Prostate gland (tissue), 2 donors: ENCODE results near the gene RIMS1. TPM values are rescaled to one million over a fixed set of nuclear protein-coding genes. Genes with fewer than 3 reads are reported as not detected.

Source experiments
- DNase-seq: peaks from one replicate; pipeline ENCODE4 v3.0.0-alpha.2; 2019; ENCODE audit warnings: low spot score
- H3K27ac ChIP-seq, 2 donors: fragments of 200-600 bp; sonication (generic); 2 replicates each; pipeline ENCODE4 v1.5.1; 2017 to 2019
- H3K27me3 ChIP-seq: fragments of 200-600 bp; sonication (generic); replicated peaks from 2 replicates; pipeline ENCODE4 v1.5.1; 2019; ENCODE audit not compliant: insufficient read depth
- H3K36me3 ChIP-seq, 2 donors: fragments of 200-600 bp; sonication (generic); 1 replicate in 1 of 2; 2 replicates in 1 of 2; pipeline versions ENCODE4 v1.5.1 to v1.8.1; 2017 to 2019
- H3K4me1 ChIP-seq: fragments of 200-600 bp; sonication (generic); replicated peaks from 2 replicates; pipeline ENCODE4 v1.5.1; 2019
- H3K4me3 ChIP-seq, 2 donors: fragments of 200-600 bp; sonication (generic); 2 replicates each; pipeline ENCODE4 v1.5.1; 2017 to 2019
- H3K9me3 ChIP-seq: fragments of 200-600 bp; sonication (generic); 2 replicates; pipeline ENCODE4 v1.5.1; 2017
- POLR2A ChIP-seq: fragments of 450-650 bp; IDR thresholded peaks from one replicate; pipeline ENCODE4 v1.6.1; 2016; ENCODE audit warnings: antibody characterized with exemption, mild to moderate bottlenecking
- POLR2AphosphoS5 ChIP-seq: sonication (generic); formaldehyde crosslinking; IDR thresholded peaks from one replicate; pipeline ENCODE4 v1.6.1; 2017; ENCODE audit warnings: antibody characterized with exemption
- WGBS: methylation state at CpG from one replicate; pipeline ENCODE4 v1.1.5; 2018; 5-methylcytosine and 5-hydroxymethylcytosine counted together
- intact Hi-C: fragments of 100-400 bp; cut with DNase I; formaldehyde crosslinking; loops from one replicate; pipeline ENCODE4 v1.14.2; 2022
- total RNA-seq, 2 donors: library from RNA; depleted of rRNA; stranded (reverse); fragments of >200 nt; gene quantifications; one replicate each; pipeline ENCODE4 v1.1.0, GENCODE V29; 2016
- TF ChIP-seq, protein P1 (sequence below), 4 experiments: fragments of 200-600 bp in 2 of 4; fragments of 450-650 bp in 2 of 4; sonication (generic) in 2 of 4; IDR thresholded peaks; 1 replicate in 3 of 4; 2 replicates in 1 of 4; pipeline ENCODE4 v1.5.1; 2016 to 2019; ENCODE audit warnings: antibody characterized with exemption in 4 of 4, mild to moderate bottlenecking in 2 of 4, moderate library complexity in 2 of 4

Gene RIMS1
- total RNA-seq, 2 donors from 2014 or later = 9.7 to 17.6 TPM

DNA sequence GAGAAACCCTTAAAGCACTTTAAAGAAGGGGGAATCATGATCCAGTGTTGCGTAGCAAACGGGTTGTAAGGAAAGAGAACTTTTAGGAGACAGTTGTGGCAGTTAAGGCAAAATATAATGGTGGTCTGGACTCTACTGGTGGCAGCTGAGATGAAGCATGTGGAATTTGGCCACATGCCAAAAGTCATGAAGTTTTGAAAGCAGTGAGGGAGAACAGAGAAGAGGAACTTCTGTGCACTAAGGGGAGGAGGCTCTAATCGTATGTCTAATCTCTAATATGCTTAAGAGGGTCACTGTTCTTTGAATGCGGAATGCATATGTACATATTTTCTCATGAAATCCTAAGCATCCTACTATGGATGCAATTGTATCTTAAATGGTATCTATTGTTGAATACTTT, 91.5 kb downstream of the RIMS1 start:
- no peak for TF ChIP-seq POLR2A
- TF ChIP-seq, protein P1, sequence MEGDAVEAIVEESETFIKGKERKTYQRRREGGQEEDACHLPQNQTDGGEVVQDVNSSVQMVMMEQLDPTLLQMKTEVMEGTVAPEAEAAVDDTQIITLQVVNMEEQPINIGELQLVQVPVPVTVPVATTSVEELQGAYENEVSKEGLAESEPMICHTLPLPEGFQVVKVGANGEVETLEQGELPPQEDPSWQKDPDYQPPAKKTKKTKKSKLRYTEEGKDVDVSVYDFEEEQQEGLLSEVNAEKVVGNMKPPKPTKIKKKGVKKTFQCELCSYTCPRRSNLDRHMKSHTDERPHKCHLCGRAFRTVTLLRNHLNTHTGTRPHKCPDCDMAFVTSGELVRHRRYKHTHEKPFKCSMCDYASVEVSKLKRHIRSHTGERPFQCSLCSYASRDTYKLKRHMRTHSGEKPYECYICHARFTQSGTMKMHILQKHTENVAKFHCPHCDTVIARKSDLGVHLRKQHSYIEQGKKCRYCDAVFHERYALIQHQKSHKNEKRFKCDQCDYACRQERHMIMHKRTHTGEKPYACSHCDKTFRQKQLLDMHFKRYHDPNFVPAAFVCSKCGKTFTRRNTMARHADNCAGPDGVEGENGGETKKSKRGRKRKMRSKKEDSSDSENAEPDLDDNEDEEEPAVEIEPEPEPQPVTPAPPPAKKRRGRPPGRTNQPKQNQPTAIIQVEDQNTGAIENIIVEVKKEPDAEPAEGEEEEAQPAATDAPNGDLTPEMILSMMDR (IDR thresholded peaks at IDR 0.05) = no peak
- no peak for TF ChIP-seq POLR2AphosphoS5
- no peaks in the 10 kb centered on the region for H3K9me3 ChIP-seq
- intact Hi-C loops = no loop called here
- H3K27ac ChIP-seq = no peak overlapping the region
- H3K4me3 ChIP-seq = no peak overlapping the region
- H3K36me3 ChIP-seq = no peaks in the 10 kb centered on the region
- WGBS = 70% methylated on average over 4 of the region's 4 CpGs
- no peak for DNase-seq
- H3K4me1 ChIP-seq = no peaks in the 10 kb centered on the region
- H3K27me3 ChIP-seq = no peaks in the 10 kb centered on the region

DNA sequence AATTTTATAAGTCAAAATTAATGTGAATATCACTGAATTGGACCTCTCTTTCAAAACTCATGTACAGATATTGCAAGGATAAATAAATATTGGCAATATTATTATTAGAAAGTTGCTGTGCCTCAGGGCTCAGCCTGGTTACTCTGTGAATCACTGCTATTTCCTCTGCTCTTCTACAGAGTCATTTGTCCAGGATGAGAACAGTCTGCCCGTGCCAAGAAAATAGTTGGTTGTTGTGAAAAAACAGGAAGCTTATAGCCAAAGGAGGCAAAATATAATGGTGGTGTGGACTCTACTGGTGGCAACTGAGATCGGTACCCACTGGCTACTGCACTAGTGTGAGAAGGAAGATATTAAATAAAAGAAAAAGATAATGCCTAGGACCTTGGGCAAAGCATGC, 93.6 kb downstream of the RIMS1 start:
- WGBS = 80% methylated on average over 2 of the region's 2 CpGs
- Histone ChIP-seq H3K4me1 (no peaks in the 10 kb centered on the region), H3K4me3 (no peak overlapping the region), H3K36me3 (no peaks in the 10 kb centered on the region), H3K9me3 (no peaks in the 10 kb centered on the region), H3K27me3 (no peaks in the 10 kb centered on the region), H3K27ac (no peak overlapping the region)
- TF ChIP-seq, protein P1 (IDR thresholded peaks at IDR 0.05) = no peak
- TF ChIP-seq POLR2AphosphoS5 (no peak), POLR2A (no peak)
- DNase-seq = no peak
- intact Hi-C loops = no loop called here

DNA sequence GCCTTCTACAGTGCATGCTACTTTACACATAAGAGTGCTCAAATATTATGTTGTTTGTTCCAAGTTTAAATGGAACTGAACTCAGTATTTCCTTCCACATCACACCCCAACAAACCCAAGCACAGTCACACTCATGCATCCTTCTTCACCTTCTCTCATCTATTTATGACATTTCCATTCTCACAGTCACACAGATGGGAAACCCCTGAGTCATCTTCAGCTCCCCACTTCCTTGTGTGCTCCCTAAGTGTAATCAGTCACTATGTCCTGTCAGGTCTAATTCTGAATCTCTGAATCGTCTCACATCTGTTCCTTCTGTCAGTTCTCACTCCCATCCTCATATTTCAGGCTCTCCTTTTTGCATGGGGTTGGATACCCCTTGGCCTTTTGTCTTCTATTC, 96.0 kb downstream of the RIMS1 start:
- H3K9me3 ChIP-seq = no peaks in the 10 kb centered on the region
- DNase-seq = no peak
- H3K4me1 ChIP-seq = no peaks in the 10 kb centered on the region
- intact Hi-C loops = no loop called here
- no peaks in the 10 kb centered on the region for H3K36me3 ChIP-seq
- WGBS = 67% methylated on average over 1 of the region's 1 CpG
- no peak overlapping the region for H3K27ac ChIP-seq
- H3K4me3 ChIP-seq = no peak overlapping the region
- TF ChIP-seq, protein P1 (IDR thresholded peaks at IDR 0.05) = no peak
- TF ChIP-seq POLR2A (no peak), POLR2AphosphoS5 (no peak)
- H3K27me3 ChIP-seq = no peaks in the 10 kb centered on the region

- Histone ChIP-seq H3K9me3 (no peaks in the 10 kb centered on the region), H3K4me3 (no peak overlapping the region), H3K36me3 (no peaks in the 10 kb centered on the region), H3K27me3 (no peaks in the 10 kb centered on the region), H3K4me1 (no peaks in the 10 kb centered on the region), H3K27ac (no peak overlapping the region)
- intact Hi-C loops = no loop called here
- DNase-seq = no peak
- WGBS = 91% methylated on average over 1 of the region's 1 CpG
- TF ChIP-seq POLR2AphosphoS5 (no peak), POLR2A (no peak)
- TF ChIP-seq, protein P1 (IDR thresholded peaks at IDR 0.05) = no peak
These were observed 96.8 kb downstream of the RIMS1 start for GRCh38 chr6:71983131-71983530.

GRCh38 chr6:71994705-71995271, 108.4 kb downstream of the RIMS1 start:
- DNase-seq = no peak
- H3K36me3 ChIP-seq = no peaks in the 10 kb centered on the region
- TF ChIP-seq, protein P1 (IDR thresholded peaks at IDR 0.05) = no peak
- TF ChIP-seq POLR2A = no peak
- no peaks in the 10 kb centered on the region for H3K9me3 ChIP-seq
- 82% methylated on average over 1 of the region's 1 CpG for WGBS
- intact Hi-C loops = no loop called here
- H3K27me3 ChIP-seq = no peaks in the 10 kb centered on the region
- no peak overlapping the region for H3K27ac ChIP-seq
- no peaks in the 10 kb centered on the region for H3K4me1 ChIP-seq
- H3K4me3 ChIP-seq = no peak overlapping the region
